NOMO-1 (cell line): Measurements from ENCODE around the gene SLC25A36.
"Not testable (repeated sequence)": the region's sequence is repeated elsewhere in the genome, so short reads cannot be mapped to it uniquely, and the experiment has no call there.

Source experiments
- DNase-seq, 2 experiments: peaks; one replicate each; lab custom pipeline; 2025; ENCODE audit not compliant: unreplicated experiment in 2 of 2; lab: John Stamatoyannopoulos, UW

SLC25A36 gene

DNA sequence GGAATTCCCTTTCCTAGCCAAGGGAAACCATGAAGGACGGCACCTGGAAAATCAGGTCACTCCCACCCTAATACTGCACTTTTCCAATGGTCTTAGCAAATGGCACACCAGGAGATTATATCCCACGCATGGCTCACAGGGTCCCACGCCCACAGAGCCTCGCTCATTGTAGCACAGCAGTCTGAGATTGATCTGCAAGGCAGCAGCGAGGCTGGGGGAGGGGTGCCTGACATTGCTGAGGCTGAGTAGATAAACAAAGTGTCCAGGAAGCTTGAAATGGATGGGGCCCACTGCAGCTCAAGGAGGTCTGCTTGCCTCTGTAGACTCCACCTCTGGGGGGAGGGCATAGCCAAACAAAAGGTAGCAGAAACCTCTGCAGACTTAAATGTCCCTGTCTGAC, 46.2 kb downstream of the SLC25A36 start:
- DNase-seq = not testable (repeated sequence)

DNA sequence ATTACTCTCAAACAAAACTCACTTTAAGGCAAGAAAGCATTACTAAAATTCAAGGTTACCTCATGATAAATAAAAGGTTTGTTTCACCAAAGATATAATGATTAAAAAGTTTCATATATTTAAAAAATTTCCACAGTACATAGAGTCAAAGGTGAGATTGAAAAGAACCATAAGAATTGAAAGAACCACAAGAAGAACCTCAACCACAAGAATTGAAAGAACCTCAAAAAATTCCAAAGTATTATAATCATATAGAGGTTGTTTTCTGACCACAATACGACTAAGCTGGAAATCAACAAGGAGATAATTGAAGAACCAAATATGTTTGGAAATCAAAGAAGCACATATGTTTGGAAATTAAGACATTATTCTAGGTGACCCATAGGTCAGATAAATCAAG, 52.7 kb downstream of the SLC25A36 start:
- no peak for DNase-seq

DNA sequence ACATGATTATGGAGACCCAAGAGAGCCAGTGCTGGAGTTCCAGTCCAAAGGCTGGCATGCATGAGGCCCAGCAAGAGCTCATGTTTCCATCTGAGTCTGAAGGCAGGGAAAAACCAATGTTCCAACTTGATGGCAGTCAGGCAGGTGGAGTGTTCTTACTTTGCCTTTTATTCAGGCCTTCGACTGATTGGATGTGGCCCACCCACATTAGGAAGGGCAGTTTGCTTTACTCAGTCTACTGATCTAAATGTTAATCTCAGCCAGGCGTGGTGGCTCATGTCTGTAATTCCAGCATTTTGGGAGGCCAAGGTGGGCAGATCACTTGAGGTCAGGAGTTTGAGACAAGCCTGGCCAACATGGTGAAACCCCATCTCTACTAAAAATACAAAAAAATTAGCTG, 53.2 kb downstream of the SLC25A36 start:
- not testable (repeated sequence) for DNase-seq

DNA sequence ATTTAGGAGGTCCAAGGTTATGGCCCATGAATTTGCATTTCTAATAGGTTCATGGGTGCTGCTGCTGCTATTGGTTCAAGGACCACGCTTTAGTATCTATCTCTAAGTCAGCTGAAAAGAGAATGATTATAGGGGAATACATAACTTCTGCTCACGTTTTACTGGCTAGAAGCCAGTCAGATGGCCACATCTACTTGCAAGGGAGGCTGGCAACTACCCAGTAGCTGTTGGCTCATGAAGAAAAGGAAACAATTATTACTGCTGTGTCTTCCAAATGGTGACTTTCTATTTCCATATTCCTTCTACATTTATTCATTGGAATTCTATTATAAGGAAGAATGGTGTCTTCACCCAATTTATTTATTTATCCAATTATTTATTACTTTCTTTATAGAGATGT, 54.2 kb downstream of the SLC25A36 start:
- DNase-seq = no peak

DNA sequence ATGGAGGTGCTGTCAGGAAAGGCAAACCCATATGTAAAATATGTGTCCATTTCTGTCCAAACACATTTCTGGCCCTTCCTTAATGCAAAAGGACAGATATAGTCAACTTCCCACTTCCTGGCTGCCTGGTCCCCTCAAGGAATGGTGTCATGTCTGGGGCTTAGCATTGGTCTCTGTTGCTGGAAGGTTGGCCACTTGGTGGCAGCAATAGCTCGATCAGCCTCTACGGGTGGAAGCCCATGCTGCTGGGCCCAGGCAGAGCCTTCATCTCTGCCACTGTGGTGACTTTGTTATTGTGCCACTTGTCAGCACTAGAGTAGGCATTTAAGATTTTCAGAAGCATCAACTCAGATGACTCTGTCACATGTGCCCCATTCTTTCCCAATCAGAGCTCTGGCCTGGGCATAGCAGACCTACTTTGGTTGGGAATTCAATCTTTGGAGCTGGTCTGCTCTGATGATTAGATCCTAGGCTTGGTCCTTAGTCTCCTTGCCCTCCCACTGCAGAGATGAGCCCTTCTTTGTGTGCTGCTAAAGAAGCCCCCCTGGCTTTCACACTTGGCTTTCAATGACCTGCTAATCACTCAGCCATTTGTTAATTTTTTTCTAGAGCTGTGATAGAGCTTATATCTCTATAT, 58.5 kb downstream of the SLC25A36 start:
- DNase-seq = peak; percentile 49 to 60

DNA sequence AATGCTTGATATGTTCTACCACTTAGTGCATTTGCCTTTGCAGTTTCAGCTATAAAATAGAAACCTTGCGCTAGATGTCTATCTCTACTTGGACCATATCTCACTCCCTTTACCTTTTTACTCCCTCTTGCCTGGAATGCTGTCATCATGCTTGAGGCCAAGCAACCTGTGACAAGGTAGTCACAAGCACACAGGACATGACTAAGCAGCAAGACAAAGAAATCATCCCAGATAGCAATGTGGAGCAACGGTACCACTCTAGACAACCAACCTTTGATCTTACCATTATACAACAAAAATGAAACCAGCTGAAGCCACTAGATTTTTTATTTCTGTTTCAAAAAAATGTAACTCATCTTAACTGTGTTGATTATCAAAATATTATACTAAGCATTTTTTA, 59.0 kb downstream of the SLC25A36 start:
- DNase-seq = no peak

DNA sequence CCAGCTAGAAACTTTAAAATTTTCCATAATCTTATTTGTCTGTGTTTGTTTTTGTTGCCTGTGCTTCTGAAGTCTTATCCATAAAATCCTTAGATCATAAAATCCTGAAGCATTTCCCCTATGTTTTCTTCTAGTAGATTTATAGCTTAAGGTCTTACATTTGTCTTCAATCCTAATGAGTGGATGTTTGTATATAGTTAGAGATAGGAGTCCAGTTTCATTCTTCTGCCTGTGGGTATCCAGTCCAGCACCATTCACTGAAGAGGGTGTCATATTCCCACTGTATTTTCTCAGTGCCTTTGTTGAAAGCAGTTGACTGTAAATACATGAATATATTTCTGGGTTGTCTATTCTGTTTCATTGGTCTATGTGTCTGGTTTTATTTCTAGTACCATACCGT, 64.7 kb downstream of the SLC25A36 start:
- DNase-seq = no peak

DNA sequence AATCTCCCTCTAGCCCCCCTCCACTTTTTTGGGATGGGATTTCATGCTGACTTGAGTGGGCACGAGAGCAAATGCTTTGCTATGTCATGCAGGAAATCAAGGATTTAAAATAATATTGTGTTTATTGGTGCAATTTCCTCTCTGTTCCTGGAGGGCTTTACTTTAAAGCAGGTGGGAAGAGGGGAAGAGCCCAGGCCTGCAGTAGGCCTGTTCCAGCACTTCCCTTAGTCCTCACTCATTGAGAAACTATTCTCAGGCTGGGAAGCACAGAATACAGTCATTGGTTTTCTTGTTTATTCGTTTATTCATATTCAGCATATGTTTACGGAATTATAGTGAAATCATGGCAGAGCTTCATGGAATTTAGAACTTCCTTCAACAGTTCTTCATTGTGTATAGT, 67.9 kb downstream of the SLC25A36 start:
- DNase-seq = no peak

DNA sequence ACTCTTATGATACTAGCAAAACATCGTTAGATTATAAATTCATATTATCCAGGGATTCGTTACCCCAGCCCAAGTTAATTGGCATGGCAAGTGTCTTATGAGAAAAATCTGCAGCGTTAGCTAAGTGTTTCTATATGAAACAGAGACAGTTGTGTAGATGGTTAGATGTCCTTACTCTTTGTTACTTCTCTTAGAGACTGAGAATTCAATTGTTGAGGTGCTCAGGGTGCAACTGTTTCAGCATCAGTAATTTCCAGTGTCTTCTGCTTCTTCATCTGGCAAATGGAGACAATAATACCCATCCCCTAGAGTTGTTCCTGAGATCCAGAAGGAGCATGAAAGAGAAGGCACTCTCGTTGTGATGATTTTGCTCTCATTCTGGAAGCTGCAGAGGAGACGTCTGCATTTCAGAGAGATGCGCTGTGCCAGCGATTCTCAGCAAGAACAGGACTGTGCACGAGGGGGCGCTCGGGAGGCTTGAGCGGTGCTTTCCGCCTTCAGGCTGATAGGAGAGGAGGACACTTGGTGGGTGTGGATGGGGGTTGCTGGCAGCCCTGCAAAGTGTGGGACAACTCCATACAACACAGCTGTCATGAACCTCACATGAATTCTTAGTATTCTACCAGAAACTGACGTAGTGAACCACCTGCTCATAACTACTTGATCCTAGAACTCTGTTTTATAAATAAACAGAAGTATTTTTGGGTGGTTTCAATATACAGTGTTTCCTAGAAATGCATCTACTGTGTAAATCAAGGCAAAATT, 69.8 kb downstream of the SLC25A36 start:
- DNase-seq = peak; percentile 77 to 88

DNA sequence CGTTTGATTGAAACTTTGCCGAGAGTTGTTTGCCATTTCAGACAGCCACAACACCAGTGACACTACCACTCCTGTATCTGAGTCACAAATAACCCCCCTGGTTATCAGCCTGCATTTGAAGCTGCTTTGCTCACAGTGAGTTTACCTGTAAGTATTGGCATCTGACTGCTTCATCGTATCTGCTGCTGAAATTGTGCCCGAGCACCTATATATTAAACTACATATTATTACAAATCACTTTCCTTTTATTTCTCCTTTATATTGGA, 70.3 kb downstream of the SLC25A36 start:
- no peak for DNase-seq

DNA sequence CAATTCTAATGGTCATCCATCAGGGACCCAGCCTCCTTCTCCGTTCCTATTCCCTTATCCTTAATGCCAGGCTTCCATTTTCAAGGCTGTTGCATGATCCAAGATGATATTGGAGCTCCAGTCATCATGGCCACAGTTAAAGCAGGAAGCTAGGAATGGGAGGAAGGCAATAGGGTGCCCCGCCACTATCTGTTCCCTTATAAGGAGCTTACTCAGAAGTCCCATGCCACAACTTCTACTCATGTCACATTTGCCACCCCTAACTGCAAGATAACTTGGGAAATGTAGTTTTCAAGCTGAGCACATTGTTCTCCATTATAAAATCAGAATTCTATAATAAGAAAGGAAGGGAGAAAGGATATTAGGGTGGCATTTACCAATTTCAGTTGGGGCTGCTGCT, 70.9 kb downstream of the SLC25A36 start:
- DNase-seq = peak; percentile 62 to 73

DNA sequence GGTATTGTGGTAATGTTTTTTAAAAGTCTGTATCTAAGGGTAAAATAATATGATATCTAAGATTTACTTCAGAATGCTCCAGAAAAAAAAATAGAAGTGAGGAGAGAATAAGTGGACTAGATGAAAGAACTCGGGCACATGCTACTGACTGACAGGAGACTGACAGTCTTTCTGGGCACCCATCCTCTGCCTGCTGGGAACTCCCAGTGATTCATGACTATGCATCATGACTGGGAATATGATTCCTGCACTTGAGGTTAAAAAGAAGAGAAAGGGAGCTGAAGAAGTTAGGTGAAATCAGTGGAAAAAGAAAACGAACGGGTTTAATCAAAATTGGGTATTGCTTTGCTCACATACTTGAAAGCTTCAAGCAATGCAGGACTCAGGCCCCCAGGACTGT, 73.8 kb downstream of the SLC25A36 start:
- DNase-seq = no peak

DNA sequence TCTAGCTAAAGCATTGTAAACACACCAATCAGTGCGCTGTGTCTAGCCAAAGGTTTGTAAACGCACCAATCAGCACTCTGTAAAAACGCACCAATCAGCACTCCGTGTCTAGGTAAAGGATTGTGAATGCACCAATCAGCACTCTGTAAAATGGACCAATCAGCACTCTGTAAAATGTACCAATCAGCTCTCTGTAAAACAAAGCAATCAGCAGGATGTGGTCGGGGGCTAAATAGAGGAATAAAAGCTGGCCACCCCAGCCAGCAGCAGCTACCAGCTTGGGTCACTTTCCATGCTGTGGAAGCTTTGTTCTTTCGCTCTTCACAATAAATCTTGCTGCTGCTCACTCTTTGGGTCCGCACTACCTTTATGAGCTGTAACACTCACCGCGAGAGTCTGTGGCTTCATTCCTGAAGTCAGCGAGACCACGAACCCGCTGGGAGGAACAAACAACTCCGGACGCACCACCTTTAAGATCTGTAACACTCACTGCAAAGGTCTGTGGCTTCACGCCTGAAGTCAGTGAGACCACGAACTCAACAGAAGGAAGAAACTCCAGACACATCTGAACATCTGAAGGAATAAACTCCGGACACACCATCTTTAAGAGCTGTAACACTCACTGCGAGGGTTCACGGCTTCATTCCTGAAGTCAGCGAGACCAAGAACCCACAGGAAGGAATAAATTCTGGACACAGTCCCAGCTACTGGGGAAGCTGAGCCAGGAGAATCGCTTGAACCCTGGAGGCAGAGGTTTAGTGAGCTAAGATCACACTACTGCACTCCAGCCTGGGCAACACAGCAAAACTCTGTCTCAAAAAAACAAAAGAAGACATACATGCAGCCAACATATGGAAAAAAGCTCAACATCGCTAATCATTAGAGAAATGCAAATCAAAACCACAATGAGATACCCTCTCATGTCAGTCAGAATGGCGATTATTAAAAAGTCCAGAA, 76.0 kb downstream of the SLC25A36 start:
- not testable (repeated sequence) for DNase-seq

DNA sequence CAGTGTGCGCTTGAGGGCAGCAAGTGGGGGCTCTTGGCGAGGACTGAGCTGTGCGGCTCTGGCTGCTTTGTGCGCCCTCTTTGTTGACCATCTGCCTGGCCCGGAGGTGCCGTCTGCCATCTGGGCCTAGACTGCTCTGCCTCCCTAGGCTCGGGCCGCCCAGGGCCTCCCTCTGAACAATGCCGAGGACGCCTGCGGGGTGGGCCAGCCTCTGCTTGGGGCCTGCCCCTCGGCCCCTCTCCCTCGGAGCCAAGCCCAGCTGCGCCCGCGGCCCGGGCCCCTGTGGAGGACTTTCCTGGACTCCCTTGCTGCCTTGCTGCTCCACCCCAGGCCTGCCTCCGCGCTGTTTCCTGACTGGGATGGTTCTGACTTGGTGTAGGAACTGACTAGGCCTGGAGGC, 77.6 kb downstream of the SLC25A36 start:
- DNase-seq = no peak

DNA sequence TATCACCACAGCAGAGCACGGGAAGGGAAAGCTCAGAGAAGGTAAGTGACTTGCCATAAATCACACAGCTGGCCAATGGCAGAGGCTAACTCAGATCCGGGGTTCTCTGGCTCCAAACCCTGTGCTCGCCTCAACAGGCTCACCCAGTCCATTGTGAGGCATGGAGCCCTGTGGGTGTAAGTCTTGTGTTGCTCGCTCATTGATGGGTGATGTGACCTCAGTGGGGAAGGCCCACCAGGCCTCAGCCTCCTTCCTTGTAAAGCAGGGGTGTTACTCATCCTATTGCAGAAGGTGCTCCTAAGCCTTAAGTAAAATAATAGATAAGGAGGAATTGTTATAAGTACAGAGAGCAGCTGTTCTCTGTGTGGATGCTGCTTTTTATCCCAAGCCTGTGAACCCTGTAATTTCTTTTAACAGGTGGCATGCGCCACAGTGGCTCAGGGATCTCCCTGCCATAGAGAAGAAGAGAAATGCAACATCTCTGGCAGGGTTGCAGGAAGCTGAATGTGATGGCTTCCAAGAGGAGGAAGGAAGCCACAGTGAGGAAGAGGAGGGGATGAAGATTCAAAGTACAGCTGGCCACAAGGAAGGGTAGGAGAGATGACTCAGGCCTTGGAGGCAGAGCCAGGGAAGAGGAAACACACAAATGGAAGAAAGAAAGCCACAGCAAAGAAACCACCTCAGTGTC, 78.7 kb downstream of the SLC25A36 start:
- no peak for DNase-seq

DNA sequence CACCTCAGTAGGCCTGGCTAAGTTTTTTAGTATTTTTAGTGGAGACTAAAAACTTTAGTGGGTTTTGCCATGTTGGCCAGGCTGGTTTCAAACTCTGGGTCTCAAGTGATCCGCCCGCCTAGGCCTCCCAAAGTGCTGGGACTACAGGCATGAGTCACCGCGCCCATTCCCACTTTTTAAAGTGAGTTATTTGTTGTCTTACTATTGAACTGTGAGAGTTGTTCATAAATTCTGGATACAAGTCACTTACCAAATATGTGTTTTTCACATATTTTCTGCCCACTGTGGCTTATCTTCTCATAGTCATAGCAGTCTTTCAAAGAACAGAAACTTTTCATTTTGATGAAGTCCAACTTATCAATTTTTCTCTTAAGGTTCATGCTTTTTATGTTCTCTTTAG, 79.6 kb downstream of the SLC25A36 start:
- DNase-seq = no peak
